Breast epithelium (tissue), 4 donors: ENCODE data around the gene SLC37A4. TPM values are rescaled to one million over a fixed set of nuclear protein-coding genes. Genes with fewer than 3 reads are reported as not detected.
A peak's percentile ranks its signal among the peaks of the same experiment; 100 is the strongest.
"Not testable (repeated sequence)": the region's sequence is repeated elsewhere in the genome, so short reads cannot be mapped to it uniquely, and the experiment has no call there.

ENCODE experiments used
- DNase-seq, 2 donors: peaks; one replicate each; pipeline ENCODE4 v3.0.0-alpha.2; 2019; ENCODE audit warnings: low spot score in 2 of 2
- H3K27ac ChIP-seq, 2 donors: fragments of 200-600 bp; sonication (generic) in 1 of 2; one replicate each; pipeline ENCODE4 v1.5.1; 2016 to 2019; ENCODE audit warnings: mild to moderate bottlenecking in 1 of 2
- H3K27me3 ChIP-seq, 2 donors: fragments of 200-600 bp; sonication (generic) in 1 of 2; one replicate each; pipeline versions ENCODE4 v1.5.1 to v1.6.0; 2017 to 2019; ENCODE audit warnings: control low read depth in 1 of 2, mild to moderate bottlenecking in 1 of 2
- H3K36me3 ChIP-seq: fragments of 200-600 bp; one replicate; pipeline ENCODE4 v1.5.1; 2019
- H3K4me1 ChIP-seq, 2 donors: fragments of 200-600 bp; sonication (generic); one replicate each; pipeline ENCODE4 v1.5.1; 2016 to 2019; ENCODE audit warnings: control low read depth in 1 of 2
- H3K4me3 ChIP-seq, 3 donors: fragments of 200-600 bp; sonication (generic); 1 replicate in 2 of 3; 2 replicates in 1 of 3; pipeline ENCODE4 v1.5.1; 2016 to 2019; ENCODE audit warnings: mild to moderate bottlenecking in 3 of 3, moderate library complexity in 2 of 3
- H3K9me3 ChIP-seq, 2 donors: fragments of 200-600 bp; sonication (generic) in 1 of 2; one replicate each; pipeline ENCODE4 v1.5.1; 2016 to 2019; ENCODE audit warnings: control low read depth in 1 of 2
- CTCF ChIP-seq, 3 donors: fragments of 450-650 bp; IDR thresholded peaks; one replicate each; pipeline ENCODE4 v1.5.1; 2016 to 2017; ENCODE audit warnings: antibody characterized with exemption in 3 of 3, mild to moderate bottlenecking in 3 of 3, moderate library complexity in 3 of 3
- POLR2A ChIP-seq: fragments of 450-650 bp; IDR thresholded peaks from one replicate; pipeline ENCODE4 v1.6.1; 2016; ENCODE audit warnings: antibody characterized with exemption, mild to moderate bottlenecking, moderate library complexity
- POLR2AphosphoS5 ChIP-seq, 3 donors: sonication (generic); formaldehyde crosslinking; IDR thresholded peaks; one replicate each; pipeline ENCODE4 v1.6.1; 2017; ENCODE audit warnings: antibody characterized with exemption in 3 of 3
- intact Hi-C: fragments of 100-400 bp; cut with DNase I; formaldehyde crosslinking; loops from one replicate; pipeline ENCODE4 v1.15.1; 2023; ENCODE audit warnings: low total_unique reads
- total RNA-seq, 3 donors: library from RNA; depleted of rRNA; stranded (reverse); fragments of >200 nt; gene quantifications; one replicate each; pipeline ENCODE4 v1.1.0, GENCODE V29; 2016

The SLC37A4 gene
- total RNA-seq, 3 donors from 2014 or later, result 21.8 to 25.9 (median 25.3) TPM

- Histone ChIP-seq H3K4me1 (no peaks in the 10 kb centered on the region), H3K27me3 (no peaks in the 10 kb centered on the region), H3K27ac (no peak overlapping the region), H3K36me3 (no peaks in the 10 kb centered on the region), H3K9me3 (no peaks in the 10 kb centered on the region), H3K4me3 (no peak overlapping the region)
- no peak for TF ChIP-seq CTCF (IDR thresholded peaks at IDR 0.05)
- no peak for TF ChIP-seq POLR2AphosphoS5 (IDR thresholded peaks at IDR 0.05)
- no peak for TF ChIP-seq POLR2A
- intact Hi-C loops, result no loop called here
- DNase-seq, result no peak
These were observed 34.7 kb upstream of the SLC37A4 start for GRCh38 chr11:119065369-119065768.

GRCh38 chr11:119062779-119063178, 32.1 kb upstream of the SLC37A4 start:
- H3K9me3 ChIP-seq, result no peaks in the 10 kb centered on the region
- no peak overlapping the region for H3K4me3 ChIP-seq
- intact Hi-C loops, result no loop called here
- no peak for DNase-seq
- H3K4me1 ChIP-seq, result peaks cover 0 to 5% of the 10 kb centered on the region in 2 donors
- TF ChIP-seq CTCF (IDR thresholded peaks at IDR 0.05), result no peak
- TF ChIP-seq POLR2AphosphoS5 (IDR thresholded peaks at IDR 0.05), result no peak
- no peak for TF ChIP-seq POLR2A
- no peaks in the 10 kb centered on the region for H3K27me3 ChIP-seq
- no peak overlapping the region for H3K27ac ChIP-seq
- no peaks in the 10 kb centered on the region for H3K36me3 ChIP-seq

GRCh38 chr11:119061256-119061655, 30.6 kb upstream of the SLC37A4 start:
- intact Hi-C loops, result no loop called here
- DNase-seq, result no peak
- H3K36me3 ChIP-seq, result no peaks in the 10 kb centered on the region

GRCh38 chr11:119059128-119059527, 28.5 kb upstream of the SLC37A4 start:
- H3K27ac ChIP-seq, H3K4me3 ChIP-seq, H3K9me3 ChIP-seq, H3K36me3 ChIP-seq, H3K27me3 ChIP-seq, intact Hi-C loops, DNase-seq: not testable (repeated sequence)
- H3K4me1 ChIP-seq, result peaks cover 7 to 16% of the 10 kb centered on the region in 2 donors

More at GRCh38 chr11:119061256-119061655, 30.6 kb upstream of the SLC37A4 start:
- H3K9me3 ChIP-seq, result no peaks in the 10 kb centered on the region
- TF ChIP-seq CTCF (IDR thresholded peaks at IDR 0.05), result no peak
- no peak for TF ChIP-seq POLR2A
- no peak for TF ChIP-seq POLR2AphosphoS5 (IDR thresholded peaks at IDR 0.05)
- peaks cover 0 to 8% of the 10 kb centered on the region in 2 donors for H3K4me1 ChIP-seq
- H3K27me3 ChIP-seq, result no peaks in the 10 kb centered on the region
- no peak overlapping the region for H3K27ac ChIP-seq
- no peak overlapping the region for H3K4me3 ChIP-seq

- TF ChIP-seq POLR2A (peak; percentile 33), CTCF (IDR thresholded peaks at IDR 0.05) (peak in 1 of 3 donors; percentile 10), POLR2AphosphoS5 (IDR thresholded peaks at IDR 0.05) (peak; percentile 26 to 72 (median 65))
- peak; percentile 98 to 99 for DNase-seq
- H3K9me3 ChIP-seq, result no peaks in the 10 kb centered on the region
- no peaks in the 10 kb centered on the region for H3K27me3 ChIP-seq
- H3K4me1 ChIP-seq, result peaks cover 7 to 16% of the 10 kb centered on the region in 2 donors
- H3K27ac ChIP-seq, result peak within 1 kb of the TSS; percentile 86 to 89
- peak within 1 kb of the TSS; percentile 78 to 96 (median 90) for H3K4me3 ChIP-seq
- H3K36me3 ChIP-seq, result no peaks in the 10 kb centered on the region
- intact Hi-C loops, result no loop called here
These were observed 26.5 kb upstream of the SLC37A4 start, which contains the start of gene HYOU1 for GRCh38 chr11:119057000-119057769. Gene HYOU1, minus strand, starts transcription at chr11:119057205. Its CDS starts 1,045 bp downstream, at chr11:119056160.
